Uterus (tissue), 4 donors: Measurements from ENCODE around the gene MYL7. TPM values are rescaled to one million over a fixed set of nuclear protein-coding genes. Genes with fewer than 3 reads are reported as not detected.

Source experiments
- DNase-seq, 2 donors: peaks; one replicate each; pipeline ENCODE4 v3.0.0-alpha.2; 2019 to 2020
- H3K27ac ChIP-seq, 2 donors: fragments of 200-600 bp; sonication (generic); 1 replicate in 1 of 2; 2 replicates in 1 of 2; pipeline ENCODE4 v1.5.1; 2016 to 2018
- H3K27me3 ChIP-seq, 2 donors: fragments of 200-600 bp; sonication (generic); one replicate each; pipeline ENCODE4 v1.5.1; 2018 to 2019; ENCODE audit warnings: control low read depth in 1 of 2
- H3K36me3 ChIP-seq, 2 donors: fragments of 200-600 bp; sonication (generic); one replicate each; pipeline ENCODE4 v1.5.1; 2019; ENCODE audit warnings: control low read depth in 1 of 2
- H3K4me1 ChIP-seq, 2 donors: fragments of 200-600 bp; sonication (generic); one replicate each; pipeline ENCODE4 v1.5.1; 2018 to 2019; ENCODE audit warnings: control low read depth in 1 of 2
- H3K4me3 ChIP-seq, 2 donors: fragments of 200-600 bp; sonication (generic); 1 replicate in 1 of 2; 2 replicates in 1 of 2; pipeline ENCODE4 v1.5.1; 2018 to 2019; ENCODE audit warnings: mild to moderate bottlenecking in 1 of 2
- H3K9me3 ChIP-seq, 2 donors: fragments of 200-600 bp; sonication (generic); one replicate each; pipeline ENCODE4 v1.5.1; 2019; ENCODE audit warnings: control low read depth in 1 of 2
- CTCF ChIP-seq, 4 experiments: fragments of 200-600 bp in 2 of 4; fragments of 450-650 bp in 2 of 4; sonication (generic) in 2 of 4; IDR thresholded peaks; one replicate each; pipeline ENCODE4 v1.5.1; 2016 to 2019; ENCODE audit warnings: antibody characterized with exemption in 4 of 4, mild to moderate bottlenecking in 2 of 4, moderate library complexity in 1 of 4
- POLR2A ChIP-seq, 2 donors: fragments of 450-650 bp; IDR thresholded peaks; one replicate each; pipeline ENCODE4 v1.6.1; 2016; ENCODE audit warnings: antibody characterized with exemption in 2 of 2, mild to moderate bottlenecking in 1 of 2, moderate library complexity in 1 of 2
- intact Hi-C: fragments of 100-400 bp; cut with DNase I; formaldehyde crosslinking; loops from one replicate; pipeline ENCODE4 v1.15.1; 2023; ENCODE audit warnings: low total_unique reads
- total RNA-seq, 4 donors: library from RNA; depleted of rRNA in 3 of 4; stranded (reverse); fragments of >200 nt in 3 of 4; gene quantifications; one replicate each; pipeline versions ENCODE4 v1.1.0 to v1.2.4, GENCODE V29; 2014 to 2023
- donor health status: DM: yes; HTN: yes; CAD: no.

Gene MYL7
- total RNA-seq, 4 donors from 2014 or later: not detected

- no peak for DNase-seq
- H3K4me1 ChIP-seq: no peaks in the 10 kb centered on the region
- no peak overlapping the region for H3K4me3 ChIP-seq
- no peak for TF ChIP-seq POLR2A (IDR thresholded peaks at IDR 0.05)
- TF ChIP-seq CTCF (IDR thresholded peaks at IDR 0.05): no peak
- no peaks in the 10 kb centered on the region for H3K36me3 ChIP-seq
- no peak overlapping the region for H3K27ac ChIP-seq
- H3K9me3 ChIP-seq: no peaks in the 10 kb centered on the region
- intact Hi-C loops: no loop called here
- no peaks in the 10 kb centered on the region for H3K27me3 ChIP-seq
These were observed 26.8 kb upstream of the MYL7 start for GRCh38 chr7:44167920-44168319.

- intact Hi-C loops: no loop called here
- Histone ChIP-seq H3K4me1 (no peaks in the 10 kb centered on the region), H3K27ac (no peak overlapping the region)
These were observed 22.5 kb upstream of the MYL7 start for GRCh38 chr7:44163591-44163990.

GRCh38 chr7:44162785-44163395 lies 21.8 kb upstream of the MYL7 start:
- intact Hi-C loops: no loop called here
- Histone ChIP-seq H3K36me3 (no peaks in the 10 kb centered on the region), H3K4me3 (no peak overlapping the region), H3K27ac (no peak overlapping the region), H3K4me1 (no peaks in the 10 kb centered on the region), H3K9me3 (no peaks in the 10 kb centered on the region), H3K27me3 (no peaks in the 10 kb centered on the region)
- TF ChIP-seq CTCF (IDR thresholded peaks at IDR 0.05) (no peak), POLR2A (IDR thresholded peaks at IDR 0.05) (no peak)
- no peak for DNase-seq

More at GRCh38 chr7:44163591-44163990, 22.5 kb upstream of the MYL7 start:
- H3K9me3 ChIP-seq: no peaks in the 10 kb centered on the region
- H3K27me3 ChIP-seq: no peaks in the 10 kb centered on the region
- no peak overlapping the region for H3K4me3 ChIP-seq
- DNase-seq: no peak
- H3K36me3 ChIP-seq: no peaks in the 10 kb centered on the region
- TF ChIP-seq CTCF (IDR thresholded peaks at IDR 0.05): no peak
- TF ChIP-seq POLR2A (IDR thresholded peaks at IDR 0.05): no peak

GRCh38 chr7:44162179-44162578 lies 21.0 kb upstream of the MYL7 start:
- Histone ChIP-seq H3K27ac (no peak overlapping the region), H3K36me3 (no peaks in the 10 kb centered on the region), H3K27me3 (no peaks in the 10 kb centered on the region), H3K9me3 (no peaks in the 10 kb centered on the region), H3K4me1 (no peaks in the 10 kb centered on the region), H3K4me3 (no peak overlapping the region)
- intact Hi-C loops: no loop called here
- no peak for DNase-seq
- TF ChIP-seq CTCF (IDR thresholded peaks at IDR 0.05): no peak
- no peak for TF ChIP-seq POLR2A (IDR thresholded peaks at IDR 0.05)

GRCh38 chr7:44161371-44161770 lies 20.2 kb upstream of the MYL7 start:
- Histone ChIP-seq H3K36me3 (no peaks in the 10 kb centered on the region), H3K27ac (no peak overlapping the region), H3K27me3 (no peaks in the 10 kb centered on the region), H3K4me1 (no peaks in the 10 kb centered on the region), H3K4me3 (no peak overlapping the region), H3K9me3 (no peaks in the 10 kb centered on the region)
- intact Hi-C loops: no loop called here
- TF ChIP-seq POLR2A (IDR thresholded peaks at IDR 0.05) (no peak), CTCF (IDR thresholded peaks at IDR 0.05) (no peak)
- DNase-seq: no peak
